Choroid plexus epithelial cell (primary cell): ENCODE measurements around the gene FAM168B.

Experiments
- DNase-seq: peaks from one replicate; pipeline ENCODE4 v3.0.0-alpha.2; 2010; ENCODE audit warnings: low read depth
- H3K4me3 ChIP-seq: 2 replicates; pipeline ENCODE4 v1.5.1; 2011; ENCODE audit warnings: low read depth, mild to moderate bottlenecking, control low read depth, low read length, moderate library complexity
- TF ChIP-seq, protein P1 (sequence below): conservative IDR thresholded peaks from 2 replicates; pipeline ENCODE4 v1.5.1; 2011; ENCODE audit warnings: low read depth, mild to moderate bottlenecking, control low read depth, inconsistent platforms, low read length, moderate library complexity

Gene FAM168B, protein sequence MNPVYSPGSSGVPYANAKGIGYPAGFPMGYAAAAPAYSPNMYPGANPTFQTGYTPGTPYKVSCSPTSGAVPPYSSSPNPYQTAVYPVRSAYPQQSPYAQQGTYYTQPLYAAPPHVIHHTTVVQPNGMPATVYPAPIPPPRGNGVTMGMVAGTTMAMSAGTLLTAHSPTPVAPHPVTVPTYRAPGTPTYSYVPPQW

DNA sequence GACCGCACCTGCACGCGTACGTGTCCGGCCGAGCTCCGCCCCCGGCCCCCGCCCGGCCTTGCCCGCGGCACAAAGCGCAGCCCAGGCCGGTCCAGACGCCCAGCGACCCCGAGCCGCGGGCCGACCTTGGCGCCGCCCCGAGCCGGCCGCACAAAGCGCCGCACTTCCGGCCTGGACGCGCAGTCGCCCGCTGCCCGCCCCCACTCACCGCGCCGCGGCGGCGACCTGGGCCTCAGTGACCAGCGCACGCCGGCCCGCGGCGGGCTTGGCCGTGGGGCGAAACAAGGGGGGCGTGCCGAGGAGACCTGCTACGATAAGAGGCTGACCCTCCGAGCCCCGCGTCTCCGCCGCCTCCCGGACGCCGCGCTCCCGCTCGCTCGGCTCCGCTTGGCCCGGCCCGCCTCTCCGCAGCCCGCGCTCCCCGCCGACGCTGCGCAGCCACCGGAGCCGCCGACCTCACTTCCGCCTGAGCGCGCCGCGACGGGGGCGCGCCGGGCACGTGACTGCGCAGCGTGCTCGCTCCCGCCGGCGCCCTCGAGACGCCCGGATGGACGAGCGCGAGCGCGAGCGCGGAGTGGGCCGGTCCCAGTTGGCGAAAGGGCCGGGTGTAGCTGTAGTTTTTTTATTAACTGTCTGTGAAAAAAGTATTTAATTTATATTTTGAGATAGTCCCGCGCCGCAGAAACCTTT, at the start of gene FAM168B:
Gene FAM168B (minus strand): TSS at position 455 of the 690 bp plus-strand sequence. CDS start 10,814 bp downstream, outside the sequence.
- TF ChIP-seq, protein P1, sequence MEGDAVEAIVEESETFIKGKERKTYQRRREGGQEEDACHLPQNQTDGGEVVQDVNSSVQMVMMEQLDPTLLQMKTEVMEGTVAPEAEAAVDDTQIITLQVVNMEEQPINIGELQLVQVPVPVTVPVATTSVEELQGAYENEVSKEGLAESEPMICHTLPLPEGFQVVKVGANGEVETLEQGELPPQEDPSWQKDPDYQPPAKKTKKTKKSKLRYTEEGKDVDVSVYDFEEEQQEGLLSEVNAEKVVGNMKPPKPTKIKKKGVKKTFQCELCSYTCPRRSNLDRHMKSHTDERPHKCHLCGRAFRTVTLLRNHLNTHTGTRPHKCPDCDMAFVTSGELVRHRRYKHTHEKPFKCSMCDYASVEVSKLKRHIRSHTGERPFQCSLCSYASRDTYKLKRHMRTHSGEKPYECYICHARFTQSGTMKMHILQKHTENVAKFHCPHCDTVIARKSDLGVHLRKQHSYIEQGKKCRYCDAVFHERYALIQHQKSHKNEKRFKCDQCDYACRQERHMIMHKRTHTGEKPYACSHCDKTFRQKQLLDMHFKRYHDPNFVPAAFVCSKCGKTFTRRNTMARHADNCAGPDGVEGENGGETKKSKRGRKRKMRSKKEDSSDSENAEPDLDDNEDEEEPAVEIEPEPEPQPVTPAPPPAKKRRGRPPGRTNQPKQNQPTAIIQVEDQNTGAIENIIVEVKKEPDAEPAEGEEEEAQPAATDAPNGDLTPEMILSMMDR, result no peak
- DNase-seq, result peak; percentile 92
- H3K4me3 ChIP-seq, result peak within 1 kb of the TSS; percentile 85

DNA sequence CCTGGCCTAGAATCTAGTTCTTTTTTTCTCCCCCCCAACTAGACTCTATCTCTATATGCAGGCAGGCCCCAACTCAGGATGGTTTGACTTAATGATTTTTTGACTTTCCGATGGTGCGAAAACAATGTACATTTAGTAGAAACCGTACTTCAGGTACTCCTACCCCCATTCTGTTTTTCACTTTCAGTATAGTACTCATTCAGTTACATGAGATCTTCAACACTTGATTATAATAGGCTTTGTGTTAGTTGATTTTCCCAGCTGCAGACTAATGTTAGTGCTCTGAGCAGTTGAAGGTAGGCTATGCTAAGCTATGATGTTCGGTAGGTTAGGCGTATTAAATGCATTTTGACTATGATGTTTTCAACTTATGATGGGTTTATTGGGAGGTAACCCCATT, 49.6 kb upstream of the FAM168B start:
- TF ChIP-seq, protein P1, result no peak
- DNase-seq, result no peak
- no peak overlapping the region for H3K4me3 ChIP-seq

DNA sequence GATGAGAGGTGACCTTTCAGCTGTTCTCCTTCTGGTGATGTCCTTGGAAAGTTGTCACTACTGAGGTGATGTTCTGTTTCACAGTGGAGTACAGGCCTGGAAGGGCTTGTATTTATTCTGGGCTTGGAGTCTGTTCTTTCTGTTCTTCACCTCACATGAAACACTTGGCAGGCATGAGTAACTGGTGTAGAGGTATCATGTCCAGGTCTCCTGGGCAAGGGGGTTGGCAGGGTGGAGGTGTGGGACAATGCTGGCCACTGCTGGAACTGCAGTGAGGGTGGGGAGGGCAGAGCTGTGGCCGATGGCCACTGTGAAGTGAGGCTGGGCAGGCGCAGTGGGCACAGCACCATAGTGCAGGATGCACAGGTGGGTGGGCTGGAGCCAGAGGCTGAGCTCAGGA, 47.3 kb upstream of the FAM168B start:
- TF ChIP-seq, protein P1, result no peak
- no peak for DNase-seq
- H3K4me3 ChIP-seq, result no peak overlapping the region

DNA sequence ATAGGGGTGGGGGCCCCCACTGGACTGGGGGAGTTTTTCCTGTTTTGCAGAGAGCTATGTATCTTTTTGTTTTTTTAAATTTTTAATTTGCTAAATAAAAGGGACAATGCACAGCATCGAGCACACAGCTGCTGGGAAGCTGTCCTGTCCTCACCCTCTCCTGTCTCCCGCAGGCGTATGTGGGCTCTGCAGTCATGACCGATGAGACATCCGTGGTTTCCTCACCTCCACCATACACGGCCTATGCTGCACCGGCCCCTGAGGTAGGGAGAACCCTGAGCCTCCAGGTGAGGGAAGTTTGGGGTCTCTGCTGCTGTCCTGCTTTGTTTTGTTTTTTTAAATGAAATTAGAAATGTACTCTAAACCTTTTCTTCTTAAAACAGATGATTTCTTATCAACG, 39.5 kb upstream of the FAM168B start:
- TF ChIP-seq, protein P1, result peak; percentile 1
- H3K4me3 ChIP-seq, result no peak overlapping the region
- no peak for DNase-seq

DNA sequence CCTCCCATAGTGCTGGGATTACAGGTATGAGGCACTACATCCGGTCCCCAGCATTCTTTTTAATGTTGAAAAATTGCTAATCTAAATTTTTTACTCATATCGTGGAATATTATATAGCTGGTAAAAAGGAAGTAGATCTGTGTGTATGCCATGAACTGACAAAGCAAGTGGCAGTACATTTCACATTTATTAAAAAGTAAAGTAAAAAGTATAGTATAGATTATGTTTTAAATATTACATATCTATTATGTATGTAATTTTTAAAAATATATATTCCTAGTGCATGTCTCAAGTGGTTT, 37.0 kb upstream of the FAM168B start:
- TF ChIP-seq, protein P1, result no peak
- no peak overlapping the region for H3K4me3 ChIP-seq
- no peak for DNase-seq

DNA sequence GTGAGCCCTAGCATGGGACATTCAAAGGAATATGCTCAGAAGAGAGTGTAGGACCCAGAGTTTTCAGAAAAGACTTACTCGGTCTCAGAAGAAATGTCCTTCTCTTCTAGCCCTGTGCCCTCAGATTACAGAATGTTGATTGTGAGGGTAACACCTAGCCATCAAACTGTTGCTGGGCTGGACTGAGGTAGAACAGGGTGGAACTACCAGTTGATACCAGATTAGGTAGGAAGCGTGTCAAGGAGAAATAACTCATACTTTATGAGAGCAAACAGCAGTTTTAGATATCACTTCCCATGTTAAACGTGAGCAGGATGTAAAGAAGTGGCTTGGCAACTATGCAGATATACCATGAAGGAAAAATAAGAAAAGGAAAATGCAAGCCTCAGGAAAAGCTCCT, 34.7 kb upstream of the FAM168B start:
- DNase-seq, result no peak
- TF ChIP-seq, protein P1, result no peak
- no peak overlapping the region for H3K4me3 ChIP-seq

DNA sequence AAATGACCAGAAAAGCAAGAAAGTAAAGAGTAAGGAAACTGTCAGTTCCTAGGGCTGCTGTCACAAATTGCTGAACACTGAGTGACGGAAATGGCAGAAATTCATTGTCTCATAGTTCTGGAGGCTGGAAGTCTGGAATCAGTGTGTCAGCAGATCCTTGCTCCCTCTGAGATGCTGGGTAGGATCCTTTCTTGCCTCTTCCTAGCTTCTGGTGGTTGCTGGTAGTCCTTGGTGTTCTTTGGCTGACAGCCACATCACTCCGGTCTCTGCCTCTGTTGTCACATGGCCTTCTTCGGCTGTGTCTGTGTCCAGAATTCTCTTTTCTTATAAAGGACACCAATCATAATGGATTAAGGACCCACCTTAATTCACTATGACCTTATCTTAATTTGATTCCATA, 33.8 kb upstream of the FAM168B start:
- TF ChIP-seq, protein P1, result no peak
- no peak for DNase-seq
- no peak overlapping the region for H3K4me3 ChIP-seq
